H1 (cell line): ENCODE data around the gene CDC123. TPM values are rescaled to one million over a fixed set of nuclear protein-coding genes. Genes with fewer than 3 reads are reported as not detected.

Source experiments
- CTCF ChIA-PET: fragments of 300-600 bp; sonication (Branson Sonifier 250); formaldehyde crosslinking; loops from one replicate; lab custom pipeline; 2021; ENCODE audit not compliant: partially characterized antibody; lab: Charles Lee
- POLR2A ChIA-PET: fragments of 300-600 bp; sonication (Branson Sonifier 250); formaldehyde crosslinking; loops from one replicate; lab custom pipeline; 2021; ENCODE audit warnings: inconsistent platforms; ENCODE audit not compliant: partially characterized antibody; lab: Charles Lee
- DNase-seq, 2 experiments: peaks; one replicate each; pipeline versions ENCODE4 v3.0.0 to v3.0.0-alpha.2; 2010 to 2022; ENCODE audit warnings: low spot score in 2 of 2, low read depth in 1 of 2, mixed read lengths in 1 of 2
- FAIRE-seq: peaks from 2 replicates; lab custom pipeline; 2011; peaks lifted over from hg19 to GRCh38; lab: Jason Lieb, UNC
- H2AFZ ChIP-seq: 2 replicates; pipeline ENCODE4 v1.8.1; 2012; ENCODE audit warnings: low read length, inconsistent platforms
- H2AK5ac ChIP-seq: 2 replicates; pipeline ENCODE4 v1.6.1; 2013; ENCODE audit warnings: low read depth, low read length
- H2BK120ac ChIP-seq: replicated peaks from 2 replicates; pipeline ENCODE3; 2013; ENCODE audit warnings: low read depth, low read length, inconsistent platforms
- H2BK12ac ChIP-seq: 2 replicates; pipeline ENCODE4 v1.6.1; 2013; ENCODE audit warnings: low read depth, low read length
- H2BK15ac ChIP-seq: 2 replicates; pipeline ENCODE4 v1.6.1; 2013; ENCODE audit warnings: low read length
- H2BK20ac ChIP-seq: 2 replicates; pipeline ENCODE4 v1.6.1; 2013; ENCODE audit warnings: low read length
- H2BK5ac ChIP-seq: 2 replicates; pipeline ENCODE4 v1.6.1; 2013; ENCODE audit warnings: low read depth, low read length
- H3K14ac ChIP-seq: 2 replicates; pipeline ENCODE4 v1.6.1; 2013; ENCODE audit warnings: inconsistent platforms; ENCODE audit not compliant: insufficient read length
- H3K18ac ChIP-seq: 2 replicates; pipeline ENCODE4 v1.6.1; 2013; ENCODE audit warnings: low read length; ENCODE audit errors: extremely low read depth
- H3K23ac ChIP-seq: 2 replicates; pipeline ENCODE4 v1.6.1; 2013; ENCODE audit warnings: inconsistent platforms; ENCODE audit not compliant: insufficient read length
- H3K23me2 ChIP-seq: 2 replicates; pipeline ENCODE4 v1.6.1; 2013; ENCODE audit warnings: low read depth, low read length
- H3K27ac ChIP-seq: 2 replicates; pipeline ENCODE4 v1.6.1; 2011; ENCODE audit warnings: low read depth, low read length, inconsistent platforms
- H3K27me3 ChIP-seq, 4 experiments: replicated peaks in 1 of 4; 1 replicate in 1 of 4; 2 replicates in 3 of 4; pipeline versions ENCODE4 v1.6.1 to v1.8.1; 2011 to 2013; ENCODE audit warnings: low read length in 3 of 4, mild to moderate bottlenecking in 3 of 4, inconsistent platforms in 2 of 4, mixed read lengths in 2 of 4, moderate library complexity in 1 of 4; ENCODE audit not compliant: control insufficient read depth in 3 of 4, insufficient read depth in 3 of 4; ENCODE audit errors: extremely low read depth in 1 of 4
- H3K36me3 ChIP-seq, 4 experiments: 2 replicates each; pipeline versions ENCODE4 v1.6.1 to v1.8.1; 2011 to 2013; ENCODE audit warnings: mild to moderate bottlenecking in 4 of 4, low read length in 3 of 4, moderate library complexity in 2 of 4, control low read depth in 1 of 4, inconsistent platforms in 1 of 4; ENCODE audit not compliant: insufficient read depth in 4 of 4, control insufficient read depth in 2 of 4
- H3K4ac ChIP-seq: replicated peaks from 2 replicates; pipeline ENCODE3; 2013; ENCODE audit warnings: low read length, low read depth, mixed read lengths, inconsistent platforms; ENCODE audit not compliant: insufficient read length
- H3K4me1 ChIP-seq, 4 experiments: replicated peaks in 1 of 4; 1 replicate in 1 of 4; 2 replicates in 3 of 4; pipeline versions ENCODE4 v1.6.1 to v1.8.1; 2011 to 2013; ENCODE audit warnings: low read length in 3 of 4, inconsistent platforms in 2 of 4, mixed read lengths in 1 of 4; ENCODE audit not compliant: insufficient read depth in 4 of 4, control insufficient read depth in 3 of 4
- H3K4me2 ChIP-seq, 2 experiments: 2 replicates each; pipeline versions ENCODE4 v1.6.1 to v1.8.1; 2011 to 2013; ENCODE audit warnings: low read depth in 2 of 2, low read length in 2 of 2, control low read depth in 1 of 2, inconsistent platforms in 1 of 2, mild to moderate bottlenecking in 1 of 2; ENCODE audit not compliant: insufficient read depth in 1 of 2
- H3K4me3 ChIP-seq, 4 experiments: fragments of 200-600, 300-600 bp in 1 of 4; sonication (generic), shearing (Covaris generic), sonication (Bioruptor Twin) in 1 of 4; 2 replicates each; pipeline versions ENCODE4 v1.5.1 to v1.8.1; 2011 to 2016; ENCODE audit warnings: low read length in 4 of 4, low read depth in 3 of 4, control low read depth in 2 of 4, inconsistent platforms in 2 of 4, mild to moderate bottlenecking in 2 of 4, mixed read lengths in 1 of 4, moderate library complexity in 1 of 4; ENCODE audit not compliant: insufficient read depth in 2 of 4; ENCODE audit errors: extremely low read depth in 1 of 4
- H3K56ac ChIP-seq: replicated peaks from 2 replicates; pipeline ENCODE3; 2013; ENCODE audit warnings: low read depth, mild to moderate bottlenecking, mixed read lengths, low read length, inconsistent platforms; ENCODE audit not compliant: insufficient read length
- H3K79me1 ChIP-seq: 2 replicates; pipeline ENCODE4 v1.6.1; 2013; ENCODE audit warnings: low read depth, low read length, control low read depth
- H3K79me2 ChIP-seq, 2 experiments: 2 replicates each; pipeline versions ENCODE4 v1.6.1 to v1.8.1; 2012 to 2013; ENCODE audit warnings: low read length in 2 of 2, mild to moderate bottlenecking in 2 of 2, inconsistent platforms in 1 of 2; ENCODE audit not compliant: insufficient read depth in 2 of 2, control insufficient read depth in 1 of 2
- H3K9ac ChIP-seq, 4 experiments: replicated peaks in 1 of 4; 1 replicate in 1 of 4; 2 replicates in 3 of 4; pipeline versions ENCODE4 v1.6.1 to v1.8.1; 2011 to 2013; ENCODE audit warnings: low read depth in 3 of 4, low read length in 3 of 4, control low read depth in 2 of 4, mild to moderate bottlenecking in 2 of 4, moderate library complexity in 2 of 4, inconsistent platforms in 1 of 4; ENCODE audit errors: extremely low read depth in 1 of 4
- H3K9me3 ChIP-seq, 2 experiments: 2 replicates each; pipeline versions ENCODE4 v1.6.1 to v1.8.1; 2012 to 2013; ENCODE audit warnings: mild to moderate bottlenecking in 2 of 2, moderate library complexity in 2 of 2, control low read depth in 1 of 2, inconsistent platforms in 1 of 2, low read depth in 1 of 2, low read length in 1 of 2, mixed read lengths in 1 of 2; ENCODE audit not compliant: insufficient read depth in 2 of 2
- H4K20me1 ChIP-seq, 2 experiments: replicated peaks in 1 of 2; 2 replicates each; pipeline versions ENCODE3 to v1.8.1; 2011 to 2013; ENCODE audit warnings: inconsistent platforms in 2 of 2, low read length in 2 of 2, mild to moderate bottlenecking in 1 of 2; ENCODE audit not compliant: insufficient read depth in 2 of 2, control insufficient read depth in 1 of 2
- H4K5ac ChIP-seq: 2 replicates; pipeline ENCODE4 v1.6.1; 2013; ENCODE audit warnings: low read length, low read depth, mixed read lengths, inconsistent platforms; ENCODE audit not compliant: insufficient read length
- H4K8ac ChIP-seq: 2 replicates; pipeline ENCODE4 v1.8.0; 2013; ENCODE audit warnings: mild to moderate bottlenecking, moderate library complexity, low read length, inconsistent platforms; ENCODE audit not compliant: insufficient read depth; ENCODE audit errors: extremely low read depth
- H4K91ac ChIP-seq: replicated peaks from 2 replicates; pipeline ENCODE3; 2013; ENCODE audit warnings: low read length, mixed read lengths, inconsistent platforms; ENCODE audit not compliant: insufficient read length
- ASH2L ChIP-seq: fragments of 200-600, 300-600 bp; sonication (generic); IDR thresholded peaks from one replicate; pipeline ENCODE4 v1.7.1; 2017; ENCODE audit warnings: low read length
- BACH1 ChIP-seq: IDR thresholded peaks from 2 replicates; pipeline ENCODE4 v1.6.1; 2012; ENCODE audit warnings: low read length, improper control_type of control experiment
- BRCA1 ChIP-seq: IDR thresholded peaks from 2 replicates; pipeline ENCODE4 v1.6.1; 2012; ENCODE audit warnings: low read depth, low read length, improper control_type of control experiment
- CEBPB ChIP-seq: IDR thresholded peaks from 2 replicates; pipeline ENCODE4 v1.6.1; 2012; ENCODE audit warnings: low read depth, low read length
- CHD1 ChIP-seq: IDR thresholded peaks from 2 replicates; pipeline ENCODE4 v1.6.1; 2012; ENCODE audit warnings: low read depth, low read length, improper control_type of control experiment
- EP300 ChIP-seq, 2 experiments: IDR thresholded peaks; 1 replicate in 1 of 2; 2 replicates in 1 of 2; pipeline ENCODE4 v1.6.1; 2011 to 2012; ENCODE audit warnings: low read depth in 2 of 2, low read length in 2 of 2, mild to moderate bottlenecking in 2 of 2, borderline replicate concordance in 1 of 2, inconsistent platforms in 1 of 2, moderate library complexity in 1 of 2
- HDAC2 ChIP-seq, 2 experiments: fragments of 300-600 bp in 1 of 2; sonication (generic) in 1 of 2; IDR thresholded peaks; 2 replicates each; pipeline ENCODE4 v1.6.1; 2011 to 2012; ENCODE audit warnings: low read depth in 2 of 2, low read length in 2 of 2, mild to moderate bottlenecking in 2 of 2, moderate library complexity in 2 of 2, borderline replicate concordance in 1 of 2, inconsistent platforms in 1 of 2
- MAX ChIP-seq: IDR thresholded peaks from 2 replicates; pipeline ENCODE4 v1.6.1; 2012; ENCODE audit warnings: inconsistent platforms
- POLR2A ChIP-seq, 2 experiments: IDR thresholded peaks; 1 replicate in 1 of 2; 2 replicates in 1 of 2; pipeline ENCODE4 v1.6.1; 2011; ENCODE audit warnings: low read depth in 2 of 2, low read length in 2 of 2, mild to moderate bottlenecking in 2 of 2; ENCODE audit errors: control extremely low read depth in 1 of 2
- POU5F1 ChIP-seq: IDR thresholded peaks from 2 replicates; pipeline ENCODE4 v1.6.1; 2011; ENCODE audit warnings: low read depth, mild to moderate bottlenecking, low read length, moderate library complexity
- RFX5 ChIP-seq: IDR thresholded peaks from 2 replicates; pipeline ENCODE4 v1.6.1; 2011; ENCODE audit warnings: low read depth, low read length, improper control_type of control experiment, borderline replicate concordance
- RXRA ChIP-seq: IDR thresholded peaks from 2 replicates; pipeline ENCODE4 v1.6.1; 2011; ENCODE audit warnings: low read depth, mild to moderate bottlenecking, low read length, moderate library complexity; ENCODE audit not compliant: insufficient read depth
- SRF ChIP-seq: IDR thresholded peaks from 2 replicates; pipeline ENCODE4 v1.6.1; 2011; ENCODE audit warnings: mild to moderate bottlenecking, low read depth, low read length, moderate library complexity
- TEAD4 ChIP-seq: IDR thresholded peaks from 2 replicates; pipeline ENCODE4 v1.6.1; 2012; ENCODE audit warnings: low read depth, low read length, inconsistent platforms, mixed read lengths
- WGBS, 2 experiments: shearing (Covaris generic) in 1 of 2; methylation state at CpG; one replicate each; pipeline versions ENCODE4 v1.1.6 to v1.1.7; 2013 to 2015; ENCODE audit warnings: low lambda C conversion rate in 2 of 2, mixed read lengths in 2 of 2, inconsistent platforms in 1 of 2, low coverage in 1 of 2, missing lambda C conversion rate in 1 of 2; ENCODE audit not compliant: insufficient replicate concordance in 2 of 2, insufficient coverage in 1 of 2, insufficient read length in 1 of 2; ENCODE audit errors: extremely low coverage in 1 of 2, missing lambda C conversion rate in 1 of 2; 5-methylcytosine and 5-hydroxymethylcytosine counted together
- polyA plus RNA-seq, 7 experiments: library from polyadenylated mRNA; depleted of rRNA in 3 of 7; stranded (reverse) in 5 of 7; unstranded in 2 of 7; fragments of >200 nt in 5 of 7; fragments of 200-250 nt in 2 of 7; gene quantifications; 1 replicate in 5 of 7; 2 replicates in 1 of 7; 4 replicates in 1 of 7; pipeline versions ENCODE4 v1.2.1 to v1.2.3, GENCODE V29; 2011 to 2013; ENCODE audit warnings: missing spikeins in 2 of 7, mixed read lengths in 2 of 7
- total RNA-seq: library from RNA; stranded (reverse); fragmentation: NEBNext Ultra II Directional; extraction: Animal tissue kit (Norgen Biotek cat#: 25700); gene quantifications from 2 replicates; pipeline ENCODE4 v1.2.1, GENCODE V29; 2021

The CDC123 gene
- total and polyA plus RNA-seq, 2 of the 8 experiments (the other 6 are each of a cell fraction or from before 2014, with no cell fraction given) = 115 to 202 TPM

GRCh38 chr10:12228851-12229250, 32.9 kb downstream of the CDC123 start:
- H4K20me1 ChIP-seq = no peaks in the 10 kb centered on the region
- no peak for TF ChIP-seq BRCA1
- no peak for TF ChIP-seq HDAC2 (IDR thresholded peaks at IDR 0.05; ENCODE audit: borderline replicate concordance in 1 of 2, low read depth in 2 of 2, low read length in 2 of 2)
- no peak for TF ChIP-seq POU5F1
- TF ChIP-seq BACH1 = no peak
- no peak for TF ChIP-seq CEBPB
- TF ChIP-seq RXRA = no peak
- TF ChIP-seq ASH2L = no peak
- no peak for TF ChIP-seq CHD1
- TF ChIP-seq EP300 (IDR thresholded peaks at IDR 0.05; ENCODE audit: borderline replicate concordance in 1 of 2, low read depth in 2 of 2, low read length in 2 of 2) = no peak
- no peak for TF ChIP-seq MAX
- TF ChIP-seq TEAD4 = no peak
- TF ChIP-seq RFX5 = no peak
- TF ChIP-seq SRF = no peak
- TF ChIP-seq POLR2A (IDR thresholded peaks at IDR 0.05; ENCODE audit: control extremely low read depth in 1 of 2, low read depth in 2 of 2, low read length in 2 of 2) = no peak
- H3K79me1 ChIP-seq = peaks cover 3% of the 10 kb centered on the region; the same call in 1 of the 2 replicates
- no peak overlapping the region for H4K5ac ChIP-seq
- H3K9ac ChIP-seq = no peak overlapping the region
- H3K4ac ChIP-seq = no peak overlapping the region
- H4K8ac ChIP-seq = no peak overlapping the region
- ChIA-PET POLR2A (interaction anchor here (1.8 kb wide), 1 partner anchor 22 kb away, joined by 5 read pairs; no protein-coding TSS in a partner anchor), CTCF (interaction anchor here (1.1 kb wide), 1 partner anchor 14 kb away, joined by 4 read pairs; no protein-coding TSS in a partner anchor)
- no peak overlapping the region for H3K4me2 ChIP-seq
- WGBS, 2 experiments = 90% methylated on average over 11 of the region's 11 CpGs; no CpG with 5 or more reads in 1 of the 2 experiments
- no peaks in the 10 kb centered on the region for H3K4me1 ChIP-seq
- no peak overlapping the region for H3K27ac ChIP-seq
- no peak overlapping the region for H2BK15ac ChIP-seq
- no peak overlapping the region for H2BK120ac ChIP-seq
- H3K14ac ChIP-seq = no peak overlapping the region
- no peak overlapping the region for H2BK12ac ChIP-seq
- no peaks in the 10 kb centered on the region for H3K23me2 ChIP-seq
- H3K18ac ChIP-seq = no peak overlapping the region
- H3K23ac ChIP-seq = no peak overlapping the region
- H2BK5ac ChIP-seq = no peak overlapping the region
- DNase-seq = no peak
- no peak overlapping the region for H2BK20ac ChIP-seq
- H3K36me3 ChIP-seq = peaks cover 2 to 53% (median 22%) of the 10 kb centered on the region in 4 experiments; a peak in 7 of 8 replicates
- H4K91ac ChIP-seq = no peak overlapping the region
- FAIRE-seq = no peak
- H3K4me3 ChIP-seq = no peak overlapping the region
- no peak overlapping the region for H2AK5ac ChIP-seq
- no peak overlapping the region for H2AFZ ChIP-seq
- H3K27me3 ChIP-seq = no peaks in the 10 kb centered on the region
- peaks cover 0 to under 1% of the 10 kb centered on the region in 2 experiments; a peak in 1 of 4 replicates for H3K79me2 ChIP-seq
- no peak overlapping the region for H3K56ac ChIP-seq
- peaks cover 3 to 13% of the 10 kb centered on the region in 2 experiments; a peak in 3 of 4 replicates for H3K9me3 ChIP-seq
